Measurements from ENCODE around the gene AGBL1.
"Not testable (repeated sequence)": the region's sequence is repeated elsewhere in the genome, so short reads cannot be mapped to it uniquely, and the experiment has no call there.

Gene AGBL1

GRCh38 chr15:87032295-87032694 lies 952.6 kb downstream of the AGBL1 start:
- no peak for DNase-seq

GRCh38 chr15:87033056-87033455 lies 953.4 kb downstream of the AGBL1 start:
- no peak for DNase-seq

- no peak for DNase-seq
Observed at GRCh38 chr15:87034886-87035285, 955.2 kb downstream of the AGBL1 start.

- no peak for DNase-seq
Observed at GRCh38 chr15:87038404-87038803, 958.7 kb downstream of the AGBL1 start.

- DNase-seq, result not testable (repeated sequence)
Observed at GRCh38 chr15:87042619-87043018, 962.9 kb downstream of the AGBL1 start.

GRCh38 chr15:87045746-87046145 lies 966.1 kb downstream of the AGBL1 start:
- DNase-seq, result no peak

- no peak for DNase-seq
Observed at GRCh38 chr15:87047203-87047965, 967.7 kb downstream of the AGBL1 start.
